Fibroblast of the conjunctiva (primary cell): Measurements from ENCODE around the gene CORO1C.
A peak's percentile ranks its signal among the peaks of the same experiment; 100 is the strongest.

Source experiments
- DNase-seq: peaks from one replicate; pipeline ENCODE4 v3.0.0-alpha.2; 2010; ENCODE audit warnings: low read depth

CORO1C gene

DNA sequence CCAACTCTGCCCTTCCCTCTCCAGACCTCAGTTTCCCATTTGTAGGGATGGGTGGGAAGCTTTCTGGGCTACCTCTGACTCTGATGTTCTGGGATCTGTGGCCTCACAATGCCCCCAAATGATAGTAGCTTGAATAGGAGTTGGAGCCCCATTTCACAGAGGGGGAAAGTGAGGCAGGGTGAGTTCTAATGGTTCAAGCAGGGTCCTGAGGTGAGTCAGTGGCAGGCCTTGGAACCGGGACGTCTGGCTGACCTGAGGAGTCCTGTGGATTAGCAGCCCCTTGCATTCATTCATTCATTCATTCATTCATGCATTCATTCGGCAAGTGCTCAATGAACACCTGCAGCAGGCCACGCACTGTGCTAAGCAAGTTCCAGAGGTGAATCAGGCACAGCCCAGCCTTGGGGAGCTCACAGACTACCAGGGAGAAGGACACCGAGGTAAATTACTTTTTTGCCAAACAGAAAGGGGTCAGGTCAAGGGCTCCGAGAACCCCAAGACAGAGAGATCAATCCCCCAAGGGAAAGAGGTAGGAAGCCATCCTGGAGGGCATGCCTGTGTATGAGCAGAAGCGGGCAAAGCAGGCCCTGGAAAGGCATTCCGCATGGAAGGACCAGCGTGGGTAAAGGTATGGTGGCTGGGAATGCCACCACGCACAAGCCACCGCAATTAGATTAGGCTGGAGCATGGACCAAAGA, 132.6 kb downstream of the CORO1C start:
- no peak for DNase-seq

DNA sequence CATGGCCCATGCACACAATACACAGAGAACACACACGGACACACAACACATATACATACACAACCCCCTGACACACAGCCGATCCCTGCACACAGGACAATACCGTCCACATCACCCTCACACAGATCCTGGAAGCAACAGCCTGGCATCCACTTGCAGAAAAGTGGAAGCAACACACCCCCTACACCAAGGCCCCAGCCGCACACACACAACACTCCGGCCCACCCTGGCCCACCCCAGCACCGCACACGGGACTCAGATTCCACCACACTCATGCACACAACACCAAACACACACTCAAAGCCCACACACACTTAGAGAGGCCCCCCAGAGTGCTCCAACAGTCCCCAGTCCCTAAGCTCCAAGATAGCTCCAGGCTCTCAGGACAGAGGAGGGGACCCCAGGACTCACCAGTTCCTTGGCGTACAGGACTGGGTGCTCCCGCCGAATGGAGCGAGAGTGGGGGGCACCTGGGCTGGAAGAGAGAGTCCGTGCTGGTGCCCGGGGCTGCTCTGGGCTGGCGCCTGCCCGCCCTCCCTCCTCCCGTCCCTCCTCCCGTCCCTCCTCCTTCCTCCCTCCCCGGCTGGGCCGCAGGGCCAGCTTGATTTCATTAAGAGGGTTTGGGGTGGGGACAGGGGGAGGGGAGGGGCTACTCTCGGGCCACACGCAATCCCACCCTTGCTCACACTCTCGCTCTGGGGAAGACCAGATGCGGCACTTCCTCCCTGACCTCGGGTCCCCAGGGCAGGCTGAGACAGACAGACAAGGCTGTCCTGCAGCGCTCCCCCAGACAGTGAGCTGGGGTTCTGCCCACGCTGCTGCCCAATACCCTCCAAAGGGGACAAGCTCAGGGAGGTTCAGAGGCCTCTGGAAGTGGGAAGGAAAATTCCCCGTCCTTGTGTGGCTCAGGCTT, 133.5 kb downstream of the CORO1C start, which contains the start of gene TMEM119:
TSS of gene TMEM119 (minus strand) at position 526 of the 913 bp plus-strand sequence. CDS start 5,701 bp downstream, outside the sequence.
- peak; percentile 64 for DNase-seq

- DNase-seq, result no peak
These were observed 134.3 kb downstream of the CORO1C start for GRCh38 chr12:108596854-108597558.

- DNase-seq, result no peak
These were observed 135.3 kb downstream of the CORO1C start for GRCh38 chr12:108595711-108596647.
